Measurements from ENCODE around the gene BAIAP2.

Gene BAIAP2

GRCh38 chr17:81039854-81040758 lies 5.2 kb downstream of the BAIAP2 start:
- DNase-seq, result no peak

- no peak for DNase-seq
These were observed 5.9 kb downstream of the BAIAP2 start for GRCh38 chr17:81040791-81041337.

GRCh38 chr17:81042606-81043005 lies 7.7 kb downstream of the BAIAP2 start:
- no peak for DNase-seq

DNA sequence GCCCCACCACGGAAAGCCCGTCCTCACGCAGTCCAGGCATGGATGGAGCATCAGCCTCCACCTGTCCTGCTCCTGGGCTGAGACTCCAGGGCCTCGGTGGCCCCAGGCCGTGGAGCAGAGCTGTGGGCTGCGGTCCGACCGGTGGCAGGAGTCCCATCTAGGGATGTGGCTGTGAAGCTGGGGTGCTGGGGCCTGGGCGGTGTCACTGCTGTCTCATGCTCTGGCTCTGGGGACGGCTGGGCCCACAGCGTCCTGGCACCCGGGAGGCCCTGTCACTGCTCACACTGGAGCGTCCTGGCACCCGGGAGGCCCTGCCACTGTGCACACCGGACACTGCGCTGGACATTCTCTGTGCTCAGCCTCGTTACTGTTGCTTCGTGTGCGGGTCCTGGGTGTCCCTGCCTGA lies 8.4 kb downstream of the BAIAP2 start:
- DNase-seq, result no peak

DNA sequence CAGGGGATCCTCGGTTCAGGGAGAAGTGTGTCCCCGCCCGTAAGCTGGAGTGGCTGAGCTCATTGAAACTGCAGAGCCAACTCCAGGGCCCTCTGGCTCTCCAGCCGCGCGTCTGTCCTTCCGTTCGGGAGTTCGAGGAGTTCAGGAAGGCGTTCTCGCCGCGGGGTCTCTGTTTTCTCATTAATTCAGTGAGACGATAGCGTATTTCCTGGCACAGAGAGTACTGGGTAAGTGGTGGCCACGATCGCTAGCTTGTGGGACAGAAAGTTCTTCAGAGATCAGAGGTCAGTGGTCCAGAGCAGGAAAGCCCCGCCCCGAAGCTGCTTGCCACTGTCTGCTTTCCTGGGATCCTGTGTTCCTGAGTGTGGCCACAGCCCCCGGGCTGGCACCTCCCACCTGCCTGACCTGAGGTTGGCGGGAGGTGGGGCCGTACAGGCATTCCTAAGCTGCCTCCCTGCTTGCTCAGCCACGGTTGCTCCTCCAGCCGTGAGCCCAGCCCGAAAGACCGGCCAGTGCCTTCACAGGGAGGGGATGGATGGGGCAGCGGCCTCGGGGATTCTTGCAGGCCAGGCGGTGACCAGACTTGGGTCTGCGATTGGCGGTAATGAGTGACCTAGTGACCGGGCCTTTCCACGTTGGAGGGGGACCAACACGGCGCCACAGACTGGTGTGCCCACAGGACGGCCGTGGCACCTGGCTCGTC lies 8.9 kb downstream of the BAIAP2 start:
- no peak for DNase-seq

DNA sequence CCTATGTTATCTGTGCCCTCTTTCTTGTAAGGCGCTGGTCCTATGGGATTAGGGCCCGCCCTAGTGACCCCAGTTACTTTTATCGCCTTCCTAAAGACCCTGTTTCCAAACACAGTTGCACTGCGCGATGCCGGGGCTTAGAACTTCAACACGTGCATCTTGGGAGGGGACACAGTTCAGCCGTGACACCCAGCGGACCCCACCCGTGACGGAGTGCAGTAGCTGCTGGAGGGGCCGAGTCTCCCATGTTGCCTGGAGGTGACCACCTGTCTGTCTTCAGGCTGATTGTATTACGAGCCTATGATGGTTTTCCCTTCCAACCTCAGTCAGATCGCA lies 9.4 kb downstream of the BAIAP2 start:
- no peak for DNase-seq

DNA sequence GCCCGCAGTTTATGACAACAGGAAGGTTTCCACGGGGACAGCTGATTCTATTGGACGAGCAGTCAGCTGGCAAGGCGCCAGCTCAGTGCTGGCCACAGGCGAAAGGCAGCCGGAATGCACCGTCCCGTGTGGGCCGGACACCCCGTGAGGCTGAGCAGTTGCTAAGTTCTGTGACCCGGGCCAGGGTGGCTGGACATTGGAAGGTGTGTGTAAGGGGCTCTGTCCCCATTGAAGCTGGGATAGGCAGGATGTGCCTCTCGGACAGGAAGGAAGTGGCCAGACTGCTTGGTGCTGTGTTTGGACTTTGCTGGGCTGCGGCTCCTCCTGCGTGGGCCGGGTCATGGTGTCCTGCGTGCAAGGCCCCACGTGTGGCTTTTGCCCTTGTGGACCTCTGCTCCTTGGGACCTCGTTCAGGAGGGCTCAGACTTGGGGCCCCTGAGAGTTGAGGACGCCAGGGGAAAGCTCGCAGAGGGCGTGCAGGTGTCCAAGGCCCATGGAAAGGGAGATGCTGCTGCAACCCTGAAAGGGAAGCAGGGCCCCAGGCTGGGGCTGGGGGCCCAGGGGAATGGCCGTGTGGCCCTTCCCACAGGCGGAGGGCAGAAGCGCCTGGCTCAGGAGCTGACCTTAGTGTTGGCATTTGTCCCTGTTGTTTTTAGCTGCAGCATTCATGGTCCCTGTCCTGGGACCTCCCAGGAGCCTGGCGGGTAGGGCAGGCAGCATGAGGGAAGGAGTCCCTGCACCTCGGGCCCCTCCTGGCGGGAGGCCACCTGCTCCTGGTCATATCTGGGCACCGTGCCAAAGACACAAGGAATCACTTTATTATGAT lies 10.0 kb downstream of the BAIAP2 start:
- peak; percentile 63 for DNase-seq

- DNase-seq, result no peak
These were observed 10.7 kb downstream of the BAIAP2 start for GRCh38 chr17:81045590-81046095.

DNA sequence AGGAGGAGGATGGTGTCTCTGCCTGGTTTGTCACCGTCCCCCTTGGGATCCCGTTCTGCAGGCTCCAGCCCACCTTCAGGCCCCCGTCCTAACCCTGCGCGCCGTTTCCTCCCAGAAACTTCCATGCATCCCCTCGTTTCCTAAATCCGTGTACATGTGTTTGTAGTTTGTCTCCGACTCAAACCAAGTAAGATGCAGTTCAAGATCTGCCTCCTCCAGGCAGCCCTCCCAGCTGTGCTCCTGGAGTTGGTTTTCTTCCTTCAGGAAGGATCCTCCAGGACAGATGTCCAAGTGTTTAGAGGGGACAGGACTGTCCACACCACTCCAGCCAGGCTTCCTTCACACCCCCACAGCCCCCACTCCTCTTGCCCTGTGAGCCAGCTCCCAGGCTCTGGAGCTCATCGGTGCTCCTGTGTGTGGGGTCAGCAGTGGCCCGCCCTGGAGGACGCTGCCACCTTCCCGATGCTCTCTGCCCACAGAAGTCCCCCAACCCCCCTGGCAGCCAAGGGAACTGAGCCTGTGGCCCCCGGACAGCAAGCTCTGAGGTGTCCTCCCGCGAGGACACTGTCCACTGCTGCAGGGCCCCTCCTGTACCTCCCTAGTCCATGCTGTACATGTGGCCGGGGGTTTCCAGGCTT lies 11.3 kb downstream of the BAIAP2 start:
- no peak for DNase-seq

- no peak for DNase-seq
These were observed 11.9 kb downstream of the BAIAP2 start for GRCh38 chr17:81046770-81047359.

- DNase-seq, result no peak
These were observed 13.9 kb downstream of the BAIAP2 start for GRCh38 chr17:81048827-81049371.

DNA sequence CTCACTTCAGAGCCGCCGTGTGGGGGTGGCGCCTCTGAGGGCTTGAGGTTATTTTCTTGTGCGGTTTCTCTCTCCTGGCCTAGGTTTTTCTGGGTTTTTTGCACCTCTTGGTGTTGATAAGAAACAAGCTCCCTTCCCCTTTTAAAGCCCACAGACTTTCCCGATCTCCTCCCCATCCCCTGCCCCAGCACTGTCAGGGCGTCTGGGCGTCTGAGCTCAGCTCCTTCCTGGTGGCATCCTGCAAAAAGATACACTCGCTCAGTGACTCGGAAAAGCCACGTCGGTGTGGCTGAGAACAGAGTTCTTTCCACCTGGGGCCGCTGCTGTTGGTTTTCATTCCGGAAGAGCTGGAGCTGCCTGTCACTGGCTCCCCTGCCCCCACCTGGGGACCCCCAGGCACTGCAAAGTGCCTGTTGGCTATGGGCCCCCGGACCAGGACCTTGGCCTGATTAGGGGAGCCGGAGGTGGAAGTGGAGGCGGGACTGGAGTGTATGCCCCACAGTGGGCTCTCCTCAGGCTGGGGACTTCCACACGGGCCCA lies 14.5 kb downstream of the BAIAP2 start:
- DNase-seq, result no peak

DNA sequence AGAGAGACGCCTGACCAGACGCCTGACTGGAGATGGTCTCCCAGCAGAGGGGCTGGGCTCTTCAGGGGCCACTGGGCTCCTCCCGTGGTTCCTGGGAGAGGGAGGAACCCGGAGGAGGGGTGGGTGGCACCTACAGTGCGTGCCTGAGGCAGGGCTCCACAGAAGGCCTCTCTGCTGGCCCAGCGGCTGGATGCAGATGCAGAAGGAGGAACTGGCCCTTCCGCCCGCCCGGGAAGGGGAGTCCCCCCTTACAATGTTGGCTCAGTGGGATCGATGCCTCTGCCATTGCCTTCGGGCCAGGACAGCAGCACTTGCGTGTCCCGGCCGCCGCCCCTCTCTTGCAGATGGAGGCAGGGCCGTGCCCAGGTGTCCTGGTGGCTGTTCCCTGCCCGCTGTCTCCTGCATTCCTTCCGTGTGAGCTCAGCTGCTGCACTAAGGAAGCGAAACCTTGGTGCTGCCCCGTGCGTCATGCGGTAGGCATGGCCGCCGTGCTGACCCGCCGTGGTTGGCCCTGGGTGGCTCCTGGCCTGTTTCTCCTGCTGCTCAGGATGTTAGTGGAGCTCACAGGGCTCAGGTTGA lies 15.1 kb downstream of the BAIAP2 start:
- DNase-seq, result no peak

DNA sequence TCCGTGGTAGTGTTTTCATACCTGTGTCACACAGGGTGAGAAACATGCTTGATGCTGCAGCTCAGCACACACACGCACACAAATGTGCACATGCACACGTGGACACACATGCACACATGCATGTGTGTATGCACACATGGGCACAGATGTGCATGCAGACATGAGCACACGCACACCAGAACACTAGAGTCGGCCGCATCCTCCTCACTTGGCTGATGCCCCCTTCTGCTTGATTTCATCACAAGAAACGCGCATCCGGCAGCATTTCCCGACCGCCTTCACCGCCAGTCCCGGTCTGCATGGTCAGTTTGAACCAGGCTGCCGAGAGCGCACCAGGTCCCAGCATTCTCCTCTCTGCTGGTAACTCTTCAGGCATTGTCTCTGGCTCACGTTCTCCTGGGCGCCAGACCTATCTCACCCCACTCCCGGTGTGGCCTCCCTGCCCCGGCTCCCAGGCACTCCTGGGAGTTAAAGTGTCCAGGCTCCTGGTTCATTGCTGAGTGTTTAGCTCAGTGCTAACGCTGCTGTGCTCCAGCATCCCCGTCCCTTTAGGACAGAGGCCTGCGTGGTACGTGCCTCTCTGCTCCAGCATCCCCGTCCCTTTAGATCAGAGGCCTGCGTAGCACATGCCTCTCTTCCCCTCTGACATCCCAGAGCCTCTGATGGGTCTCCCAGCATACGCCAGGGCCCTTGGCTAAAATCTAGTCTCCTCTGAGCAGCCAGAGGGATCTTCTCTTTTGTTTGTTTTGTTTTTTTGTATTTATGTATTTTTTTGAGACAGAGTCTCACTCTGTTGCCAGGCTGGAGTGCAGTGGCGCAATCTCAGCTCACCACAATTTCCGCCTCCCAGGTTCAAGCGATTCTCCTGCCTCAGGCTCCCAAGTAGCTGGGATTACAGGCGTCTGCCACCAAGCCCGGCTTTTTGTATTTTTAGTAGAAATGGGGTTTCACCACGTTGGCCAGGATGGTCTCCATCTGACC lies 16.0 kb downstream of the BAIAP2 start:
- DNase-seq, result no peak

GRCh38 chr17:81052199-81052997 lies 17.4 kb downstream of the BAIAP2 start:
- no peak for DNase-seq

DNA sequence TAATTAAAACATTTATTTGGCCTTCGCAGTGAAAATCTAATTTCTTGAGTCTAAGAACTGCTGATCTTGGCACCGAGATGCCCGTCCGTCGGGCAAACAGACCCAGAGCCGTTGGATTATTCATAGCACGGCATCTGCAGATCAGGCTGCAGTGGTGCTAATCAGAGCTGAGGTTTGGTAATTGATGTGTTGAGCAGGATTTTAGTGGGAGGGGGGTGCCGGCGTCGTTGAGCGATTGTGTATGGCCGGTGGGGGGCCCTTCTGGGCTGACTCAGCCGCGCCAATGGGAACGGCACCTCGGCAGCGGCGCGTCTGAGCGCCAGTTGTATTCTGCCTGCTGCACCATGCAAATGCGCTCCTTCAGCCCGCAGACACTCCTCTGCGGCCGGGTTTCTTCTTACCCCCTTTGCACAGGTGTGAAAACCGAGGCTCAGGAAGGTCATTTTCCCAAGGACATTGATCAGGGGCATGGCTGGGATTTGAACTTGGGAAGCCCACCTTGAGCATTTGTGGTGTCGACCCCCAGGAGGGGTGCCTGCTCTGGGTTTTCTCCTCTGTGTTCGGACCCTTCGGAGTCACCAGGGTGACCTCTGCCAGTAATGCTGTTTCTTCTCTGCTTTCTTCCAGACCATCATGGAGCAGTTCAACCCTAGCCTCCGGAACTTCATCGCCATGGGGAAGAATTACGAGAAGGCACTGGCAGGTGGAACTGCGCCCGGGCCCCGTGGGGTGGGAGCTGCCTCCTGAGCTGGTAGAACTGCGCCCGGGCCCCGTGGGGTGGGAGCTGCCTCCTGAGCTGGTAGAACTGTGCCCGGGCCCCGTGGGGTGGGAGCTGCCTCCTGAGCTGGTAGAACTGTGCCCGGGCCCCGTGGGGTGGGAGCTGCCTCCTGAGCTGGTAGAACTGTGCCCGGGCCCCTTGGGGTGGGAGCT lies 18.4 kb downstream of the BAIAP2 start:
- no peak for DNase-seq

DNA sequence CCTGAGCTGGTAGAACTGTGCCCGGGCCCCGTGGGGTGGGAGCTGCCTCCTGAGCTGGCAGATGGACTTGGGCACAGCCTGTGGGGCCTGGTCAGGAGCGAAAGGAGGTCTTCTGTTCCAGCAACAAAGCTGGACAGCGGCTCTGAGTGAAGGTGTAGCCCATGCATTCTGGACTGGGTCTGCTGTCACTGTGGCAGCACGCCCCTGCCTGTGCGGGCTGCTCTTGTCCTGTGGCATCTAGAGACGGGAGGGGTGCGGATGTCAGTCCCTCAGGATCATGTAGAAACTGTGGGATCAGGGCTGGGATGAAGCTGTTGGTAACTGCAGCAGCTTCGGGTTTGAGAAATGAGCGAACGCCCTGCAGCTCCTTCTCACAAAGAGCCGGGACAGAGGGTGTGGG lies 19.4 kb downstream of the BAIAP2 start:
- no peak for DNase-seq

- DNase-seq, result no peak
These were observed 20.0 kb downstream of the BAIAP2 start for GRCh38 chr17:81054881-81055370.

Data from NCI-H2029 (cell line).